Ishikawa (cell line): Measurements from ENCODE around the gene EYS.

Source experiments
- CEBPB ChIP-seq: IDR thresholded peaks from 2 replicates; pipeline ENCODE4 v1.6.1; 2012
- CREB1 ChIP-seq: IDR thresholded peaks from 2 replicates; pipeline ENCODE4 v1.6.1; 2012; ENCODE audit warnings: low read depth
- EGR1 ChIP-seq: IDR thresholded peaks from 2 replicates; pipeline ENCODE4 v1.6.1; 2012
- EP300 ChIP-seq: IDR thresholded peaks from 2 replicates; pipeline ENCODE4 v1.6.1; 2012; ENCODE audit warnings: borderline replicate concordance
- FOXM1 ChIP-seq: IDR thresholded peaks from 2 replicates; pipeline ENCODE4 v1.6.1; 2012; ENCODE audit warnings: low read depth, borderline replicate concordance
- MAX ChIP-seq: IDR thresholded peaks from 2 replicates; pipeline ENCODE4 v1.6.1; 2012
- NFIC ChIP-seq: IDR thresholded peaks from 2 replicates; pipeline ENCODE4 v1.6.1; 2012
- RAD21 ChIP-seq: IDR thresholded peaks from 2 replicates; pipeline ENCODE4 v1.6.1; 2012; ENCODE audit warnings: low read depth
- TAF1 ChIP-seq: IDR thresholded peaks from 2 replicates; pipeline ENCODE4 v1.6.1; 2012; ENCODE audit warnings: low read depth, mild to moderate bottlenecking
- TEAD4 ChIP-seq: IDR thresholded peaks from 2 replicates; pipeline ENCODE4 v1.6.1; 2012
- YY1 ChIP-seq: IDR thresholded peaks from 2 replicates; pipeline ENCODE4 v1.6.1; 2012; ENCODE audit warnings: low read depth
- ZBTB7A ChIP-seq: IDR thresholded peaks from 2 replicates; pipeline ENCODE4 v1.6.1; 2012; ENCODE audit warnings: low read depth
- TF ChIP-seq, protein P1 (sequence below): IDR thresholded peaks from 2 replicates; pipeline ENCODE4 v1.6.1; 2012; ENCODE audit warnings: low read depth, mild to moderate bottlenecking

- TF ChIP-seq TAF1 (no peak), CREB1 (no peak), RAD21 (no peak), YY1 (no peak), NFIC (no peak), ZBTB7A (no peak), FOXM1 (no peak), CEBPB (no peak), EP300 (no peak), EGR1 (no peak), MAX (no peak), TEAD4 (no peak)
- TF ChIP-seq, protein P1, sequence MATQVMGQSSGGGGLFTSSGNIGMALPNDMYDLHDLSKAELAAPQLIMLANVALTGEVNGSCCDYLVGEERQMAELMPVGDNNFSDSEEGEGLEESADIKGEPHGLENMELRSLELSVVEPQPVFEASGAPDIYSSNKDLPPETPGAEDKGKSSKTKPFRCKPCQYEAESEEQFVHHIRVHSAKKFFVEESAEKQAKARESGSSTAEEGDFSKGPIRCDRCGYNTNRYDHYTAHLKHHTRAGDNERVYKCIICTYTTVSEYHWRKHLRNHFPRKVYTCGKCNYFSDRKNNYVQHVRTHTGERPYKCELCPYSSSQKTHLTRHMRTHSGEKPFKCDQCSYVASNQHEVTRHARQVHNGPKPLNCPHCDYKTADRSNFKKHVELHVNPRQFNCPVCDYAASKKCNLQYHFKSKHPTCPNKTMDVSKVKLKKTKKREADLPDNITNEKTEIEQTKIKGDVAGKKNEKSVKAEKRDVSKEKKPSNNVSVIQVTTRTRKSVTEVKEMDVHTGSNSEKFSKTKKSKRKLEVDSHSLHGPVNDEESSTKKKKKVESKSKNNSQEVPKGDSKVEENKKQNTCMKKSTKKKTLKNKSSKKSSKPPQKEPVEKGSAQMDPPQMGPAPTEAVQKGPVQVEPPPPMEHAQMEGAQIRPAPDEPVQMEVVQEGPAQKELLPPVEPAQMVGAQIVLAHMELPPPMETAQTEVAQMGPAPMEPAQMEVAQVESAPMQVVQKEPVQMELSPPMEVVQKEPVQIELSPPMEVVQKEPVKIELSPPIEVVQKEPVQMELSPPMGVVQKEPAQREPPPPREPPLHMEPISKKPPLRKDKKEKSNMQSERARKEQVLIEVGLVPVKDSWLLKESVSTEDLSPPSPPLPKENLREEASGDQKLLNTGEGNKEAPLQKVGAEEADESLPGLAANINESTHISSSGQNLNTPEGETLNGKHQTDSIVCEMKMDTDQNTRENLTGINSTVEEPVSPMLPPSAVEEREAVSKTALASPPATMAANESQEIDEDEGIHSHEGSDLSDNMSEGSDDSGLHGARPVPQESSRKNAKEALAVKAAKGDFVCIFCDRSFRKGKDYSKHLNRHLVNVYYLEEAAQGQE, result no peak
These were observed 802.4 kb downstream of the EYS start for GRCh38 chr6:64904616-64905015.
